Limb (tissue), 2 donors: ENCODE results near the gene CAMTA1.
A peak's percentile ranks its signal among the peaks of the same experiment; 100 is the strongest.

Experiments used
- DNase-seq, 2 donors: peaks; one replicate each; pipeline ENCODE4 v3.0.0-alpha.2; 2016; ENCODE audit errors: extremely low spot score in 2 of 2

CAMTA1 gene

GRCh38 chr1:7642781-7643529 lies 857.7 kb downstream of the CAMTA1 start:
- no peak for DNase-seq

- DNase-seq, result no peak
These were observed 858.3 kb downstream of the CAMTA1 start for GRCh38 chr1:7643530-7643929.

- DNase-seq, result no peak
These were observed 858.8 kb downstream of the CAMTA1 start for GRCh38 chr1:7644086-7644485.

- no peak for DNase-seq
These were observed 859.9 kb downstream of the CAMTA1 start for GRCh38 chr1:7644961-7645750.

GRCh38 chr1:7645751-7646048 lies 860.4 kb downstream of the CAMTA1 start:
- no peak for DNase-seq

GRCh38 chr1:7646164-7646563 lies 860.9 kb downstream of the CAMTA1 start:
- DNase-seq, result no peak

GRCh38 chr1:7646981-7647901 lies 862.0 kb downstream of the CAMTA1 start:
- peak; percentile 52 to 87 for DNase-seq

- no peak for DNase-seq
These were observed 863.6 kb downstream of the CAMTA1 start for GRCh38 chr1:7648761-7649384.

- no peak for DNase-seq
These were observed 865.5 kb downstream of the CAMTA1 start for GRCh38 chr1:7650801-7651200.

GRCh38 chr1:7651203-7651602 lies 865.9 kb downstream of the CAMTA1 start:
- DNase-seq, result no peak

- no peak for DNase-seq
These were observed 866.8 kb downstream of the CAMTA1 start for GRCh38 chr1:7652061-7652460.

GRCh38 chr1:7652515-7653098 lies 867.4 kb downstream of the CAMTA1 start:
- no peak for DNase-seq

GRCh38 chr1:7654725-7655124 lies 869.5 kb downstream of the CAMTA1 start:
- no peak for DNase-seq

GRCh38 chr1:7655354-7655753 lies 870.1 kb downstream of the CAMTA1 start:
- no peak for DNase-seq

GRCh38 chr1:7656557-7657215 lies 871.4 kb downstream of the CAMTA1 start:
- DNase-seq, result no peak

- DNase-seq, result no peak
These were observed 872.2 kb downstream of the CAMTA1 start for GRCh38 chr1:7657287-7658016.

GRCh38 chr1:7658099-7658498 lies 872.8 kb downstream of the CAMTA1 start:
- DNase-seq, result no peak

GRCh38 chr1:7659514-7659913 lies 874.3 kb downstream of the CAMTA1 start:
- DNase-seq, result no peak

- DNase-seq, result no peak
These were observed 878.3 kb downstream of the CAMTA1 start for GRCh38 chr1:7663451-7664146.
